Karpas-422 (cell line): Measurements from ENCODE around the gene CHI3L2. TPM values are rescaled to one million over a fixed set of nuclear protein-coding genes. Genes with fewer than 3 reads are reported as not detected.

Experiments used
- DNase-seq: peaks from one replicate; pipeline ENCODE4 v3.0.0-alpha.2; 2015
- H2AFZ ChIP-seq: fragments of 200-600 bp; sonication (generic); 2 replicates; pipeline ENCODE4 v1.6.1; 2014; ENCODE audit warnings: antibody characterized with exemption, low read length, mixed read lengths
- H3K27ac ChIP-seq: fragments of 200-600 bp; sonication (generic); 2 replicates; pipeline ENCODE4 v1.5.1; 2014; ENCODE audit warnings: mild to moderate bottlenecking, low read length, moderate library complexity
- H3K27me3 ChIP-seq: fragments of 200-600 bp; sonication (generic); 2 replicates; pipeline ENCODE4 v1.6.1; 2014; ENCODE audit warnings: low read length, mixed read lengths
- H3K36me3 ChIP-seq: fragments of 200-600 bp; sonication (generic); 2 replicates; pipeline ENCODE4 v1.6.1; 2014; ENCODE audit warnings: low read length, mixed read lengths; ENCODE audit not compliant: insufficient read depth
- H3K4me1 ChIP-seq: fragments of 200-600 bp; sonication (generic); 2 replicates; pipeline ENCODE4 v1.6.1; 2014; ENCODE audit warnings: mild to moderate bottlenecking, low read length, mixed read lengths
- H3K4me2 ChIP-seq: fragments of 200-600 bp; sonication (generic); 2 replicates; pipeline ENCODE4 v1.6.1; 2014; ENCODE audit warnings: low read length, low read depth, mild to moderate bottlenecking; ENCODE audit not compliant: poor library complexity, severe bottlenecking
- H3K4me3 ChIP-seq: fragments of 200-600 bp; sonication (generic); 2 replicates; pipeline ENCODE4 v1.5.1; 2014; ENCODE audit warnings: mild to moderate bottlenecking, antibody characterized with exemption, low read length, mixed read lengths
- H3K79me2 ChIP-seq: fragments of 200-600 bp; sonication (generic); 2 replicates; pipeline ENCODE4 v1.6.1; 2014; ENCODE audit warnings: mild to moderate bottlenecking, low read length, mixed read lengths
- H3K9ac ChIP-seq: fragments of 200-600 bp; sonication (generic); 2 replicates; pipeline ENCODE4 v1.6.0; 2014; ENCODE audit warnings: low read length
- H3K9me2 ChIP-seq: fragments of 200-600 bp; sonication (generic), shearing (Covaris generic); replicated peaks from 2 replicates; pipeline ENCODE4 v1.6.0; 2014; ENCODE audit warnings: mild to moderate bottlenecking, low read length, moderate library complexity; ENCODE audit not compliant: insufficient read depth
- H3K9me3 ChIP-seq: fragments of 300-700, 200-600 bp; sonication (generic); 2 replicates; pipeline ENCODE4 v1.6.1; 2014; ENCODE audit warnings: low read length, mixed read lengths
- H4K20me1 ChIP-seq: fragments of 200-600 bp; sonication (generic); 2 replicates; pipeline ENCODE4 v1.6.1; 2014; ENCODE audit warnings: mild to moderate bottlenecking, antibody characterized with exemption, low read length, low read depth; ENCODE audit not compliant: insufficient read depth
- total RNA-seq: library from RNA; depleted of rRNA; stranded (reverse); fragments of >200 nt; shearing (Covaris generic); gene quantifications from 2 replicates; pipeline ENCODE4 v1.2.3, GENCODE V29; 2014; ENCODE audit warnings: low replicate concordance

CHI3L2 gene
- total RNA-seq, 1 experiment from 2014 or later, result not detected

DNA sequence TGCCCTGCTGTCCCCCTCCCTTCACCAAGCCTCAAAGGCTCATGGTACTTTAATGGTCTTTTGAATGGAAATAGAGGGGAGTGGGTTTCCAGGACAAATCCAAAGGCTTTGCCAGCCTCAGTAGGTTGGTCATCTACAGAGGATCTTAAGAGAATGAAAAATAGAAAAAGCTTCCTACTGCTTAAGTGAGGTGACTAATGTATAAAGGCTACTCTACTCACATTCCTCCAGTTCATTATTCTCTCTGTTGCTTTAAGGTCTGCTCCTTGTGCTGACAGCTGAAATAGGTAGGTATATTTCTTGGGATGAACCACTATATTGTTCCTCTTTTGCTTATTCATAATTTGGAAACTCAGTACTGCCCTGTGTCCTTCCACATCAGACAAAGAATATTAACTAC is 52.8 kb downstream of the CHI3L2 start:
- Histone ChIP-seq H3K27ac (no peak overlapping the region), H3K9me2 (no peaks in the 10 kb centered on the region), H3K27me3 (peaks cover 3% of the 10 kb centered on the region; the same call in 1 of the 2 replicates), H3K9ac (no peak overlapping the region), H3K9me3 (no peaks in the 10 kb centered on the region), H3K36me3 (no peaks in the 10 kb centered on the region), H3K4me1 (no peaks in the 10 kb centered on the region), H3K79me2 (no peaks in the 10 kb centered on the region), H2AFZ (no peak overlapping the region), H3K4me2 (no peak overlapping the region), H3K4me3 (no peak overlapping the region), H4K20me1 (no peaks in the 10 kb centered on the region)
- DNase-seq, result no peak

DNA sequence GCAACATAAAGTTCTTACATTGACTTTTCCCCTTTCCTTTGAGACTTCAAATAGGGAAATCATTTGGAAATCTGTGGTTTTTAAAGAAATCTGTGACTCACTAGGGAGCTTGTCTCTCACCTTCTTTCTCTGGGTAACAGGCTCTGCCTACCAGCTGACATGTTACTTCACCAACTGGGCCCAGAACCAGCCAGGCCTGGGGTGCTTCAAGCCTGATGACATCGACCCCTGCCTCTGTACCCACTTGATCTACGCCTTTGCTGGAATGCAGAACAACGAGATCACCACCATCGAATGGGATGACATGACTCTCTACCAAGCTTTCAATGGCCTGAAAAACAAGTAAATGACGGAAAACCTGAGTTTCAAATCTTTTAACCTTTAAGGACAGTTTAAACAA is 53.9 kb downstream of the CHI3L2 start:
- Histone ChIP-seq H3K9ac (no peak overlapping the region), H2AFZ (no peak overlapping the region), H3K9me3 (no peaks in the 10 kb centered on the region), H3K79me2 (no peaks in the 10 kb centered on the region), H3K9me2 (no peaks in the 10 kb centered on the region), H3K27ac (no peak overlapping the region), H3K4me3 (no peak overlapping the region), H4K20me1 (no peaks in the 10 kb centered on the region), H3K4me2 (no peak overlapping the region), H3K4me1 (no peaks in the 10 kb centered on the region), H3K36me3 (no peaks in the 10 kb centered on the region), H3K27me3 (peaks cover 2% of the 10 kb centered on the region; the same call in 1 of the 2 replicates)
- no peak for DNase-seq

DNA sequence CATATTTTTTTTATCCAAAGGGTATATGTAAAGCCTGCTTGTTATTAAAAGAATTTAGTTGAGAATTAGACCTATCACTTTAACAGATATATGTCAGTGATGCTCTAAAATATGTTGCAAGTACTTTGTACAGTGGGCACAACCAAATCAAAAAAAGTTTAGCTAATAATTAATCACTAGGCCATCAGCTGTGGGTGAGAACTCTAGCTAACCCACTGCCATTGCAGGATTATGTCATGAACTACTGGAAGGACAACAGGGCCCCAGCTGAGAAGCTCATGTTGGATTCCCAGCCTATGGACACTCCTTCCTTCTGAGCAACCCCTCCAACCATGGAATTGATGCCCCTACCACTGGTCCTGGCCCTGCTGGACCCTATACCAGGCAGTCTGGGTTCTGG is 56.3 kb downstream of the CHI3L2 start:
- no peaks in the 10 kb centered on the region for H4K20me1 ChIP-seq
- no peak overlapping the region for H2AFZ ChIP-seq
- no peak overlapping the region for H3K9ac ChIP-seq
- no peaks in the 10 kb centered on the region for H3K9me3 ChIP-seq
- H3K4me2 ChIP-seq, result no peak overlapping the region
- no peak for DNase-seq
- no peak overlapping the region for H3K27ac ChIP-seq
- no peak overlapping the region for H3K4me3 ChIP-seq
- no peaks in the 10 kb centered on the region for H3K27me3 ChIP-seq
- no peaks in the 10 kb centered on the region for H3K4me1 ChIP-seq
- H3K36me3 ChIP-seq, result no peaks in the 10 kb centered on the region
- no peaks in the 10 kb centered on the region for H3K79me2 ChIP-seq
- H3K9me2 ChIP-seq, result no peaks in the 10 kb centered on the region

DNA sequence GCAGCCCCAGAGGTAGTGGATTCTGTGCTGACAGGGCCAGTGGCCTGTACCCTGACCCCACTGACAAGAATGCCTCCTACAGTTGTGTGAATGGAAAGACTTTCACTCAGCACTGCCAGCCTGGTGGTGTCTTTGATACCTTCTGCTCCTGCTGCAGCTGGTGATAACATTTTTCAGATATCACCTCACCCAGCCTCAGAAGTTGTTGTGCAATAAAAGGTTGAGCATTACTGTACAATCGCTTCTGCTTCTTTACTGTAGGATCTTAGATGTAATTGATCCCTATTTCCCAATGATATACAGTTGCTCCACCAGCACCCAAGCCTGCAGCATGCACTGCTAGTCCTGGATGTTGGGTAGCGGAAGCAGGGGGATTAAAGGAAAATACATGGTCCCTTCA is 58.4 kb downstream of the CHI3L2 start:
- Histone ChIP-seq H3K36me3 (no peaks in the 10 kb centered on the region), H3K4me1 (no peaks in the 10 kb centered on the region), H3K79me2 (no peaks in the 10 kb centered on the region), H3K4me3 (no peak overlapping the region), H4K20me1 (no peaks in the 10 kb centered on the region), H3K9ac (no peak overlapping the region), H3K9me3 (no peaks in the 10 kb centered on the region), H3K27ac (no peak overlapping the region), H2AFZ (no peak overlapping the region), H3K9me2 (no peaks in the 10 kb centered on the region), H3K27me3 (no peaks in the 10 kb centered on the region), H3K4me2 (no peak overlapping the region)
- no peak for DNase-seq

DNA sequence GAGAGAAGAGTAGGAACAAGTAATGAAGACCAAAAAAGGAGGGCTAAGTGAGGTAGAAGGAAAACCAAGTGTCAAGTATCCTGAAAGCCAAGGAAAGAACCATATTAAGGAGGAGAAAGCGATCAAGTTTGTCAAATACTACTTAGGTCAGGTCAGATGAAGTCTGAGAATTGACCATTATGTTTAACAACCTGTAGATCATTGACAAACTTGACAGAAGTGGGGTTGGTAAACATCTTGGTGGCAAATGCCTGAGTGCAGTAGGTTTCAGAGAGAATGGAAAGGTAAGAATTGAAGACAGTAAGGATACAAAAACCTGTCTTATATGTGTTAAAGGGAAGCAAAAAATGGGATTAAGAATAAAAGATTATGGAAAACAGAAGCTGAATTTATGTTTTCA is 59.4 kb downstream of the CHI3L2 start:
- H3K27me3 ChIP-seq, result no peaks in the 10 kb centered on the region
- no peaks in the 10 kb centered on the region for H3K79me2 ChIP-seq
- H3K4me3 ChIP-seq, result no peak overlapping the region
- no peaks in the 10 kb centered on the region for H3K4me1 ChIP-seq
- H3K9me2 ChIP-seq, result no peaks in the 10 kb centered on the region
- H2AFZ ChIP-seq, result no peak overlapping the region
- no peaks in the 10 kb centered on the region for H3K36me3 ChIP-seq
- H3K9ac ChIP-seq, result no peak overlapping the region
- no peaks in the 10 kb centered on the region for H3K9me3 ChIP-seq
- no peaks in the 10 kb centered on the region for H4K20me1 ChIP-seq
- no peak for DNase-seq
- H3K27ac ChIP-seq, result no peak overlapping the region
- H3K4me2 ChIP-seq, result no peak overlapping the region

DNA sequence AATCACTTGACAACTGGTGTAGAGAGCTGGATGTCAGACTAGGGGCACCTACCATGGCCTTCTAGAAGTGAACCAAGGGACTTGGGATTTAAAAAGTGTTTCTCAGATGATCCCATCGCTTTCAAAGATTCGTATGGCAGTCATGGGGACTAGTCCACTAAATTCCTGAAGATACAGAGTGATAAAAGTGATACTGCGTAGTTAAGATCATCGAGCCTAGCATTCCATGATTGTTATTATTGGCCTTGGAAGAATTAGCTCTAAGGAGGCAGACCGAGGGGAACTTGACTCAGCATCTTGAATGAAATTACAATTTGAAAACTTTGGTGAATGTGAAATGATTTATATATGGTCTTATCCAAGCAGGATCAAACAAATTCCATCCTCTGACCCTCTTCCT is 61.9 kb downstream of the CHI3L2 start:
- Histone ChIP-seq H3K4me3 (no peak overlapping the region), H3K4me1 (no peaks in the 10 kb centered on the region)

DNA sequence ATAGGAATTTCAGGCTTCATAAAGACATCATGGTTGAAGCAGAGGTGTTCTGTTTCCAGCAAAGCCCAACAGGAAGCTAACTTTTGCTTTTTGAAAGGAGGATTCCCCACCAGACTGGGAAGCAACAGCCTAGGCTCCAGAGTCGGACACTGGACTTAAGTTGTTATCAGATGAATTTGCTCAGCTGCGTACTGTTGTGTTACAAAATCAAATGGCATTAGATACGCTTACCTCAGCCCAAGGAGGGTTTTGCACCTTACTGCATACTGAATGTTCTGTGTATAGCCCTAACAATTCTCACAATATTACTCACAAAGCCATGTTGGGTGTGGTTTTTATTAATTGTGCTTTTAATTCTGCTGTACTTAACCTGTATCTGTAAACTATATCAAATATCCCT is 62.6 kb downstream of the CHI3L2 start:
- H3K27me3 ChIP-seq, result no peaks in the 10 kb centered on the region
- H3K4me1 ChIP-seq, result no peaks in the 10 kb centered on the region
- H3K27ac ChIP-seq, result no peak overlapping the region
- no peak overlapping the region for H3K4me2 ChIP-seq
- no peaks in the 10 kb centered on the region for H3K79me2 ChIP-seq
- no peaks in the 10 kb centered on the region for H3K9me2 ChIP-seq
- H3K4me3 ChIP-seq, result no peak overlapping the region
- H2AFZ ChIP-seq, result no peak overlapping the region
- H3K9me3 ChIP-seq, result no peaks in the 10 kb centered on the region
- no peaks in the 10 kb centered on the region for H4K20me1 ChIP-seq
- no peak for DNase-seq
- no peaks in the 10 kb centered on the region for H3K36me3 ChIP-seq
- H3K9ac ChIP-seq, result no peak overlapping the region

More for the DNA sequence above, 61.9 kb downstream of the CHI3L2 start:
- H3K27ac ChIP-seq, result no peak overlapping the region
- no peak overlapping the region for H3K9ac ChIP-seq
- DNase-seq, result no peak
- no peaks in the 10 kb centered on the region for H3K27me3 ChIP-seq
- H3K36me3 ChIP-seq, result no peaks in the 10 kb centered on the region
- H3K79me2 ChIP-seq, result no peaks in the 10 kb centered on the region
- H2AFZ ChIP-seq, result no peak overlapping the region
- H3K4me2 ChIP-seq, result no peak overlapping the region
- no peaks in the 10 kb centered on the region for H4K20me1 ChIP-seq
- no peaks in the 10 kb centered on the region for H3K9me2 ChIP-seq
- no peaks in the 10 kb centered on the region for H3K9me3 ChIP-seq

DNA sequence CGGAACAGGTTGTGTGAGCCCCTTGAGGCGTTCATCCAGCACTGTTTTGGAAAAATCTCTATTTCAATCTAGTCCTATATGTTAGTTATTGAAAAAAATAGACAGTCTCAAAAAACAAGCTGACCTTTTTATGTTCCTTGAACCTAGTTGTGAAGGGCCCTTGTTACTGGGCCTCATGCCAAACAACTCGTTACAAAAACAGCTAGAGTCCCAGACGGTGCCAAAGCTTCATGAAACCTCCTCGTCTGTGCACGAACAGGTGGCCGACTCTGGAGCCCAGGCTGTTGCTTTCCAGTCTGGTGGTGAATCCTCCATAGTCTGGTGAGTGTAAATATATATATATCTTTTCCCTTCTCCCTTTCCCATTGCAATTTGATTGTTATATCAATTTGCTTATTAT is 63.1 kb downstream of the CHI3L2 start, which contains the start of gene CHIA:
CHIA (plus strand) TSS at position 222 of the 400 bp plus-strand sequence. CDS start 19,617 bp downstream, outside the sequence.
- no peaks in the 10 kb centered on the region for H3K4me1 ChIP-seq
- H3K4me2 ChIP-seq, result no peak within 1 kb of the TSS
- H3K36me3 ChIP-seq, result no peaks in the 10 kb centered on the region
- no peak within 1 kb of the TSS for H2AFZ ChIP-seq
- no peak within 1 kb of the TSS for H3K27ac ChIP-seq
- H3K4me3 ChIP-seq, result no peak within 1 kb of the TSS
- no peaks in the 10 kb centered on the region for H3K9me3 ChIP-seq
- no peak for DNase-seq
- H3K9me2 ChIP-seq, result no peaks in the 10 kb centered on the region
- H4K20me1 ChIP-seq, result no peaks in the 10 kb centered on the region
- no peaks in the 10 kb centered on the region for H3K27me3 ChIP-seq
- H3K79me2 ChIP-seq, result no peaks in the 10 kb centered on the region
- no peak within 1 kb of the TSS for H3K9ac ChIP-seq
